Lower lobe of right lung (tissue), 2 donors: ENCODE measurements around the gene SLC25A17. TPM values are rescaled to one million over a fixed set of nuclear protein-coding genes. Genes with fewer than 3 reads are reported as not detected.
"Not testable (repeated sequence)": the region's sequence is repeated elsewhere in the genome, so short reads cannot be mapped to it uniquely, and the experiment has no call there.

Source experiments
- ATAC-seq, 2 donors: fragments of 200-7000 bp; cut with Tn5 transposase; one replicate each; pipeline ENCODE4 v1.9.1; 2020 to 2022; ENCODE audit warnings: mild to moderate bottlenecking in 2 of 2, moderate library complexity in 2 of 2
- DNase-seq: peaks from one replicate; pipeline ENCODE4 v3.0.0-alpha.2; 2020
- H3K27ac ChIP-seq: fragments of 200-600 bp; one replicate; pipeline ENCODE4 v1.8.0; 2022
- H3K27me3 ChIP-seq: fragments of 200-600 bp; one replicate; pipeline ENCODE4 v1.8.0; 2022; ENCODE audit warnings: low read depth
- H3K36me3 ChIP-seq: fragments of 200-600 bp; one replicate; pipeline ENCODE4 v1.8.0; 2022; ENCODE audit warnings: mild to moderate bottlenecking
- H3K4me1 ChIP-seq: fragments of 200-600 bp; one replicate; pipeline ENCODE4 v1.8.0; 2022
- H3K4me3 ChIP-seq: fragments of 200-600 bp; one replicate; pipeline ENCODE4 v1.8.0; 2022; ENCODE audit warnings: mild to moderate bottlenecking
- H3K9me3 ChIP-seq: fragments of 200-600 bp; one replicate; pipeline ENCODE4 v1.8.0; 2022
- CTCF ChIP-seq: fragments of 200-600 bp; IDR thresholded peaks from one replicate; pipeline ENCODE4 v1.8.0; 2022; ENCODE audit warnings: antibody characterized with exemption, mild to moderate bottlenecking
- intact Hi-C: fragments of 100-400 bp; cut with DNase I; formaldehyde crosslinking; loops from one replicate; pipeline ENCODE4 v1.11.0; 2022
- microRNA-seq: library from miRNA; unstranded; fragments of <30 nt; microRNA quantifications from one replicate; pipeline ENCODE4 v1.2.0, GENCODE V29; 2020; ENCODE audit warnings: borderline number of aligned reads
- total RNA-seq: library from RNA; stranded (reverse); fragmentation: NEBNext Ultra II Directional; extraction: Animal tissue kit (Norgen Biotek cat#: 25700); gene quantifications from one replicate; pipeline ENCODE4 v1.2.1, GENCODE V29; 2021
- donor health status: DM: no; HTN: yes; CAD: no; lungs with severe emphysema.

SLC25A17 gene
- total RNA-seq, 1 donor from 2014 or later, result 11.9 TPM

- TF ChIP-seq CTCF, result no peak
- Histone ChIP-seq H3K4me3 (no peak overlapping the region), H3K9me3 (no peaks in the 10 kb centered on the region), H3K36me3 (no peaks in the 10 kb centered on the region), H3K27me3 (no peaks in the 10 kb centered on the region), H3K27ac (no peak overlapping the region), H3K4me1 (no peaks in the 10 kb centered on the region)
- no peak for ATAC-seq
- DNase-seq, result no peak
- intact Hi-C loops, result no loop called here
Measured at GRCh38 chr22:40720538-40721256, 98.4 kb downstream of the SLC25A17 start.

GRCh38 chr22:40720156-40720537 lies 99.0 kb downstream of the SLC25A17 start:
- H3K4me1 ChIP-seq, DNase-seq, intact Hi-C loops, ATAC-seq, H3K9me3 ChIP-seq, H3K36me3 ChIP-seq, H3K27ac ChIP-seq, H3K4me3 ChIP-seq, H3K27me3 ChIP-seq: not testable (repeated sequence)

Small RNA genes within 50 kb of the gene (microRNA-seq; reads per million reads assigned to microRNA genes)
- not detected for gene MIR4766

Other genes with a start within 250 kb of the SLC25A17 start
- 54.2 TPM for gene MRTFA, start 182.6 kb downstream of the SLC25A17 start, total RNA-seq
- not detected for gene MCHR1, start 139.9 kb downstream of the SLC25A17 start, total RNA-seq
- 237 TPM for gene ST13, start 37.3 kb upstream of the SLC25A17 start, total RNA-seq
- gene XPNPEP3, start 37.8 kb upstream of the SLC25A17 start, total RNA-seq, result 19.1 TPM
- not detected for gene DNAJB7, start 42.8 kb upstream of the SLC25A17 start, total RNA-seq
- gene RBX1, start 132.0 kb upstream of the SLC25A17 start, total RNA-seq, result 46.7 TPM